EH (cell line): ENCODE data around the gene NCOA6.
A peak's percentile ranks its signal among the peaks of the same experiment; 100 is the strongest.

ENCODE experiments used
- DNase-seq: peaks from one replicate; pipeline ENCODE4 v3.0.0-alpha.2; 2015; ENCODE audit warnings: low read depth

The NCOA6 gene

DNA sequence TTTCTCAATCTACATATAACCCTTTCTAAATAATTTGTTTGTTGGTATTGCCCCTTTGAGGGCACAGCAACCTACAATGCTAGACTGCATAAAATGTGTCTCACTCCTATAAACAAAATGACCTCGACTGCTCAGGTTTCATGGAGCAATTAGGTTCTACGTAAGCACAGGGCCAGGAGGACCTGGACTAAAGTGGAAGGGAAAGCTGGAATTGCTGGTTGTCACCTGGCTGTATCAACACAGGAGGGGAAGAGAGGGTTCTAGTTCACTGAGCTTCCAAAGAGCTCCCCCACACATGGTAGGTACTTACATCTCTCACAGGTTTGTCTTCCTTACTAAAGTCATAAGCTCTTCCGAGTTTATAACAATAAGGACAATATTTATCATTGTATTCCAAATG, 51.0 kb downstream of the NCOA6 start:
- no peak for DNase-seq

DNA sequence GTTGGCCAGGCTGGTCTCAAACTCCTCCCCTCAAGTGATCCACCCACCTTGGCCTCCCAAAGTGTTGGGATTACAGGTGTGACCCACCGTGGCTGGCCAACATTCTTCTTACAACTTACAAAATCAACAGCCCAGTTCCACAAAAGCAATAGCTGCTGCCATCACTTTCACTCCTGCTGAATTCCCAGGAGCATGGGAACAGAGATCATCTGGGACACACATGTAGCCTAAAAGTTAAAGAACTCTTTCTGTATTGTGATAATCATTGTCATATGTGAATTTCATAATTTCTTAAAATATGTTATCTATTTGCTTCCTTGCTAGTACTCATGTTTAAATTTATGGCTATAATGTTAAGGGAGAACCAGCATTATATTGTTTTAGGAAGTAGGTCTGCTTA, 51.7 kb downstream of the NCOA6 start:
- DNase-seq = no peak

DNA sequence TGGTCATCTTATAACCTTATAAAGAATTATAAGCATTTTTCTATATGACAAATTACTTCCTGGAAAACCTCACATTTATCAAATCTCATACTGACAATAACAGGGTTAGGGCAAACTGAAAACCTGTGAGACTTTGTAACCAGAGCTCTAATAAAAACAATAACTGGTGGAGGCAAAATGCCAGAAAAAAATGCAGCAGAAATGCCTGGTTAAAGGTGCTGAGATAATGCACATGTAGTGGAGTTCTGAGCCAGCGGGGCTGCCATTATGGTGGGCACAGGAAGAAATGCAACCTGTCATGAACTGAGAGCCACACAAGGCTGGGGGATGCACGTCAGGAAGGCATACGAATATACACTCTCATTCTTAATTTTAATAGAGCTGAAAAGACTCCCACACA, 53.0 kb downstream of the NCOA6 start:
- DNase-seq = no peak

DNA sequence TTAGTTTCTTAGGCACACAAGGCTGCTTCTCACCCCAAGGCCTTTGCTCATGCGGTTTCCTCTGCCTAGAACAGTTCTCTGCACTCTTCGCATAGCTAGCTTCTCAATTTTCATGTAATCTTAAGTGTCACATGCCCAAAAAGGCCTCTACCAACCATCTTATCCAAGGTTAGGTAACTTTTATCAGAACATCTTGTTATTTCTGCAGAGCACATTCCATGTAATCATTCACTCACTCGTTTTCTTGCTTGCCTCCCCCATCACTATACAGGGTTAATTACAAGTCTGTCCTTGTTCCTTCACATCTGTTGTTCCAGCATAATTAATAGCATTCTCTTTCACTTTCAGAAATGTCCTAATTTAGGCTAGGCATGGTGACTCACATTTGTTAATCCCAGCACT, 53.8 kb downstream of the NCOA6 start:
- DNase-seq = peak; percentile 37

DNA sequence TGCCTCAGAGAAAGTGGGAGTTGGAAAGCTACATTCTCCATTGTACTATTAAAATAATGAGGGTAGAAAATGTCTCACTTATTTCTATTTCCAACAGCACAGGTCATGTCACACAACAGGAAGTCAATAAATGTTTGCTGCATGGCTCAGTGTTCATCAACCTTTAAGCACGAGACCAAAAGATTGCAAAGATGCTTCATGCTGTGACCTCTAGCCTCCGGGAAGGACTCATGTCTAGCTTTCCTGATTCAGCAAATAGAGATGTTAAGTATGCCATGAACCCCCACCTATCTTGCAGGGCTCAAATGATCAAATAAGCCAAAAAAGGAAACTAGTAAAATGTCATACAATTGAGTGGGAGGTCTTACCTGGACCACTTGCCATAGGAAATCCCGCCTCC, 57.4 kb downstream of the NCOA6 start:
- DNase-seq = peak; percentile 93

DNA sequence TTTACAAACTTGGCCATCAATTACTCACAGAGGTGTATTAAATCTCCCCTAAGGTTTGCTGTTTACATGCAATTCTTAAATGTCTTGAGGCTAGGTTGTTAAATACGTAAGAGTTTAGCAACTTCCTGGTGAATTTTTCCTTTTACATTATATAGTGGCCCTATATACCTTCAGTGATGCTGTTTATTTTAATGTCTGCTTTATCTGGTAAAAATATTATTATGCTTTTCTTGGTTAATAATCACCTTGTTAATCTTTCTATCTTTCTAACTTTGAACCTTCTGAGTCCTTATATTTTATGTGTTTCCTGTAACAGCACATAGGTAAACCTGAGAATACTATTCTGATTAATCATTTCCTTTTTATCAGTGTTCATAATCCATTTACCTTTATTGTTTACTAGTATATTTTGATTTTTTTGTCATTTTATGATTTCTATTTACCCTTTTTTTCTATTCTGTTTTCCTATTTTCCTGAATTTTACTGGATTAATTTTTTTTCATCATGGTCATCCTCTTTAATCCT, 63.4 kb downstream of the NCOA6 start:
- no peak for DNase-seq

DNA sequence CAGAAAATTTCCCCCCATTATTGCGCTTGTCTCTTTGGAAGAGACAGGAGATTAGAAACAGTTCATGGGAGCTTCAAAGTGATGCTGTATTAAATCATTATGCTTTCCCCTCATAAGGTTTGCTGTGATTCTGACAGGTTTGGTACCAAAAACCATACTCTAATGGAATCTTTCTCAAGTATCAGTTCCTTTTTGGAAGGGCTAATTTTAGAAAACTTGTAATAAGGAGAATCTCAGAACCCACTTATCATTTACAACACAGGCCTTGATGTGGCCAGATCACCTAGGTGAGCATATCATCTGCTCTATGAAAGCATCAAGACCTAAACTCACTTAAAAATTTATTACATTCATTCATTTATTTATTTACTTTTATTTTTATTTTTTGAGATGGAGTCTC, 70.1 kb downstream of the NCOA6 start:
- no peak for DNase-seq

DNA sequence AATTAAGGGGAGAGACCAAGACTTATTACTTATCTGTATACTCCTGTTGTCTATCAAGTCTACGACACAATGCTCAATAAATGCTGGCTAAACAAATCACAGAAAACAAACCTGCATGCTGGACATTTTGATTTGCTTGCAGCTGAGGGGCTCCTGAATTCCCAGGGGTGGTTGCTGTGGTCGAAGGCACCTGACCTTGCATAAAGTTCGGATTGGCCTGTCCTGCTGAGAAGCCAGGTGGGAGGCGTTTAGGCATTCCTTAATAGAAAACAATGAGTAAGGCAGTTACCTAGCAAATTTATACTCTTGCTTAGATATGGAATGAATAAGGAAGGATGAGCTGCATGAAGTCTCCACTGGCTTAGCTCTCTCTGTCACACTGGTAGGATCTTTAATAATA, 70.8 kb downstream of the NCOA6 start:
- no peak for DNase-seq

DNA sequence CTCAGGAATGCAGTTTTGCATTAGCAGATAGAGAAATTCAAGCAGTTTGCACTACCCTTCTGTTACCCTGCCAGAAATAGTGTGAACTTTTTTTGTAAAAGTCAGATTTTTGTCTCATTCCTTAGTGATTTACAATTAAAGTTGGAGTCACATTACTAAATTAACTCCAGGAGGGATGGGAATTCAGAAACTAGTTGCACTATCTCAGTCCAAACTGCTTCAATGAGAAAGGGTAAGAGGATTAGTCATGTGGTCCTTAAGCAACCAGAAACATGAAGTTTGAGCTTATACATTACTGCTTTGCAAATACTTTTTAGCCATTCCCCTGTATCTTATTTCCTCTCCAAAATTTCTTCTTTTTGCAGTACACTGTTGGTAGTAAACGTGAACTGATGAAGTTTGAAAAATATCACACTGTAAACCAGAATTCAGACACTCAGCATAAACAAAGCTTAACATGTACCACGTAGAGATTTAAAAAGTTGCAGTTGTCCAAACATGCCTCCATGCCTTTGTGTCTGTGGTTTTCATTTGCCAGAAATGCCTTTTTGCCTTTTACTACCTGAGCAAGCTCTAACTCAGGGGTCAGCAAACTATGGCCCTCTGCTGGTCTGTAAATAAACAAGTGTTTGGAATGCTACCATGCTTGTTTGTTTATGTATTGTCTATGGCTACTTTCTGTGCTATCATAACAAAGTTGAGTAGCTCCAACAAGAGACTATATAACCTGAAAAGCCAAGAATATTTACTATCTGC, 71.6 kb downstream of the NCOA6 start:
- DNase-seq = peak; percentile 41

DNA sequence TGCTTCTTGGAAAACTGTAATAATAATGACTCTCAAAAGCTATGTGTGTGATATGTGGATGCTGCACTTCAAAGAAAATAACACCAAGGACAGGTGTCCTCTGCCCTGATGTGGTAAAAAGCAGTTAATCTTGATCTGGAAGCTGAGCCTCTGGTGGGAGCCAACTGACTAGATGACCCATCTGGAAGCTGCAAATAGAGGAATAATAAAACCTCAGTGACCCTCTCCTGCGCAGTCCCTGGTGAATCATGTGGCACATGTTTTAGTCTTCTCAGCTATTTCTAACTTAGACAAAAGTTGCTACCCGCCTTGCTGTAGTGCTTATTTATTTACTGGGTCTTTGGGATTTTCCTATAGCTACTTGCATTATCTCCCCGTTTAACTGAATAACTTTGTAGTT, 74.0 kb downstream of the NCOA6 start:
- DNase-seq = no peak

DNA sequence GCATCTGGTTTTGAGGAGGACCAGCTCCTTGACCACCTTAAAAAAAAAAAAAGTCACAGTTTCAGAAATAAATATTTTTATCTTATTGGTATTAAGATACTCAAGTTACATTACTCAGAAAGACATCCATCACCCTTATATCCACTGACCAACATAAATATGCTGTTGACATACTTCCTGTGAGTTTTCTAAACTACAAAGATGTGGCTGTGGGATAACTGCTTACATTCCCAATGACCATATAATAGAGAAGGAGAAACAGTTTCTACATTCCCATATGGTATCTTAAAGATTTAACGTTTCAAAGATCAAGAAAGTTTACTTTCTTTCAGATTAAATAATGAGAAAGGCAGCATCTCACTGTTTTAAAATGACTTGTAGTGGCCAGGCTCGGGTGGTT, 75.0 kb downstream of the NCOA6 start:
- DNase-seq = no peak

DNA sequence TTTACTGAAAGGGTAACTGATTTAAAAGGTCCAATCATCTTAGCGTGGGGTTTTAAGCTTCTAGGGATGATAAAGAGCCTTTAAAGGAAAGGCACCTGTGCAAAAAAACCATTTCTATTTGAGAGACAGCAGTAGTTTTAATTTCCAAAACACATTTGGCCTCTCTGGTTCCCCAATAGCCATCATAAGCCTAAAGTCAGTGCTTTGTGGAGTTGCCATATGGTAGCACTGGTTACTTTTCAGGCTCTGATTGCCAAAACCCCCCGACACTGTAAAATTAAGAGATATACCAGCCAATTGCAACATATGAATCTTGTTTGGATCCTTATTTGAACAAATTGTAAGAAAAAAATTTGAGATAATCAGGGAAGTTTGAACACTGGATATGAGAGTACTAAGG, 76.7 kb downstream of the NCOA6 start:
- DNase-seq = no peak

DNA sequence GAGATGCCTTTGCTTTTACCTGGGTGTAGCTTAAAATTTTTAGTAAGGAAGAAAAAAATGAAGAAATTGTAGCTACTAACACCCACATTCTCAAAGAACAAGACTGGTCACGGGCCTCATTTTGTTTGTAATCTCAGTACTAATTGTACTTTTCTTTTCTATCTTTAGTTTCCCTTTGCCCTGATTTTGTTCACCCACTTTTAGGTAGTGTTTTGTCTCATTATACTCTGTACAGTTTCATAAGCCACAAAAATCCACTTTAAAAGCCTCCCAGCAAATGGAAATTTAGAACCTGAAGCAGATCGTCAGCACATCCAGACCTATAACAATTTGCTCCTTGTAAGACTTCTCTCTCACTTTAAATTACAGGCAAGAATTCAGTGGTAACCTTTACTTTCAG, 78.0 kb downstream of the NCOA6 start:
- DNase-seq = no peak

DNA sequence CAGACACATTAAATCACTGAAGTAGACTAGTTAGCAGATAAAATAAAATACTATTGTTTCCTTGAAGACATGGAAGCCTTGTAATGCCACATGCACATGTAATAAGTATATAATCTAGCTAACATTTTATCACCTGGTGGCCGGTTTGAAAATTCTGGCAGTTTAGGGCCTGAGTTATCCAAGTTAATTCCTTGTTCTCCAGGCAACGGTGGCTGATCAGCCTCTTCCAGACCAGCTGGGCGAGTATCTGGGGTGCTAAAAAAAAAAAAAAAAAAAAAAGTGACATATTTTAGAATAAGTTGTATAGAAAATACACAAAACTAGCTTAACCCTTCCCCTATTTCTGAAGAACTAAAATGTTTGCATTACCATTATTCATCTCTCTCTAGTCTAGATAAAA, 78.8 kb downstream of the NCOA6 start:
- no peak for DNase-seq

DNA sequence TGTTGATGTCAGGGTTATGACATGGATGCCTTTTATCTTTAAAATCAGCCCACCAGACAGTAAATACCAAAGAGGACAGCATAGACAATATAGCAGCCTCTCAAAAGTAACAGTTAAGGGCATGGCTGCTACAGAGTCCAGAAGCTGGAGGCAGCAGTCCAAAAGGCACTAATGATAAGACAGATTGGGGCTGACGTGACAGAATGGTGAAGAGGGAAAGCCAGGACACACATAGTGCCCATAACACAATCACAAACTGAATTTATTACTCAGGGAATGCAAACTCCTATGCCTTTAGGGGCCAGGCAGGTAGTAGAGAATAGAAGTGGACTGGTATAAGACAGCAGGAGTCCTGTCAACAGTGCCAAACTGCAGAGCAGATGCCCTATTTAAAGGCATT, 80.6 kb downstream of the NCOA6 start:
- no peak for DNase-seq

DNA sequence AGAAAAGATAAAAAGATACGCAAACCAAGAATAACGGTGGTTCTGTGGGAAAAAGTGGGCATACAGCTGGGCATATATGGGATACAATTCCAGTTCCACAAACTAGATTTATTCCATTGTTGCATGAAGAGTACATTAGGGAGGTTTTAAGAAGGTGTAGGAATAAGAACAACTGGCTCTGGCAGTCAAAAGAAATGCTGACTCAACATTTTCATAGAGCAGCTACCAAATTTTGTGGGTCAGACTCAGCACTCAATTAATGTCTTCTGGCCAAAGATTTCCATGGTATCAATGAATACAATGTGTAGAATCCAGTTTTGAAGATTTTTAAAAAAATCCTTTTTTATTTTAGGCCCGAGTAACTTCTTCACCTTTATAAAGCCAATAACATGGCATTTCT, 81.1 kb downstream of the NCOA6 start:
- no peak for DNase-seq

DNA sequence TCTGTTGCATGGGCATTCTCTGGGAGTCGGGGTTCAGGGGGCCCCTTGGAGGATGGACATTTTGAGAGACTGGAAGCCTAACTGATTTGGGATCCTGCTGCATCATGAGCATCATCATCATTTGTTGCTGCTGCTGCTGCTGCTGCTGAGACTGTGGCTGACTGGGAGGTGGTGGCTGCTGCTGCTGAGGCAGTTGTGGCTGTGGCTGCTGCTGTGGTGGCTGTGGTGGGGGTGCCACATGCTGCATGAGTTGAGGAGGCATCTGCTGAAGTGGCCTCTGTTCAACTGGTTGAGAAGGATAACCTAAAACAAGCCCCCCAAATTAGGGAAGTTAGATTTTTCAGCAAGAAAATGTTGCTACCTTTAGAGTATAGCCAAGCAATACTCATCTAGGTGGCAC, 82.4 kb downstream of the NCOA6 start:
- no peak for DNase-seq

DNA sequence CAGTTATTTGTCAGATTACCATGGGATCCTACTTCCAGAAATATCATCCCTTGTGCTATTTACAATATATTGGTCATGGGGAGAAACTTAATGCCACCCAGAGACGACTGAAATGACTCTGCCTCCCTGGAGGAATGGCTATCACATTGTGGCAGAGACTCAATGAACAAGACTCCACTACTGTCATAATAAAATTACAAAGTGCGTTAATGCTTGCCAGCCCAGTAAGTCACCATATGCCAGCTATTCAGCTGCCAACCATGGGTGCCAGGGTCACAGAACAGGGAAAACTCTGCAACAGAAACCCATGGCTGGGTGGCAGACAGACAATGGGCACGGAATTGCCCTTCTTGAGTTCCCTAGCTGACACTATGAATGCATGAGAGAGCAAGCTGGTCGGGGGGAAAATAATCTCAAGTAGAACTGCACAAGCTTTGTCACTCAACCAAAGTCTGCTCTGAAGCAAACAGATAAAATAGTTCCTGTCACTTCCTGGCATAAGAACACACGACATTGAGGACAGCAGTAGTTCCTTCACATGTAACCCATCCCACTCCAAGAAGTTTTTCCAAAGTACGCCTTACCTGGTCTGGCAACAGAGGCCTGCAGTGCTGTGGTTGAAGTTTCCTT, 89.2 kb downstream of the NCOA6 start:
- DNase-seq = no peak

DNA sequence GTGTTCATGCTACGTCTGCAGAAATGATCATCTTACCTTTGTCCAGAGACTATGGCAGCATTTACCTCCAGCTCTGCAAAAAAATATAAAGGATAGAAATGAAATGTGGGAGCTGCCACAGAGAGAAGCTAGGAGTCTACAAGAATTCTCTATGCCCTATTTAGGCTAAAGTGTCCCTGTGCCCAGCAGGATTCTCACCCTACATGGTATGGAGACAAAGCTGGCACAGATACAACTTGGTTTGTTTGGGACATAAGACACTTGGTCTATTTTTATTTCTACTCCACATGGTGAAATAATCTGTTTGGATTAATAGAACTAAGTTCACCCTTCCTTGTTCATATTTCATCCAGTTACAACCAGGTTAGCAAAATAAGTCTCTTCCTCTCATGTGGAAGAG, 92.9 kb downstream of the NCOA6 start:
- no peak for DNase-seq

DNA sequence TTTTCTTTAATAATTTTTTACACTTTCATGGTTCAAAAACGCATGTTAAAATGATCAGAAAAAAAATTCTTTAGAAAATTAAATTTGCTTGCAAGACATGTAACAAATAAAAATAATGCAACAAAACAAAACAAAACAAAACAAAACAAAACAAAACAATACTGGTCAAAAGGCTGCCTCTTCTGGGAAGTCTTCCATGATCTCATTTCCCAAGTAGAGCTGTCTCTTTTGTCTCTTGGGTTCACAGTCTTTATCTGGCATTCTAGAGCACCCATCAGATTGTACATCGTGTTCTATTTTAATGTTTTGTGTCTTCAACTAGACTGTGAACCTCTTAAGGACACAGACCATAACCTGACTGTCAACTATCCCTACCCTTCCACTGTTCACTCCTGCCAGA, 96.0 kb downstream of the NCOA6 start:
- DNase-seq = no peak

DNA sequence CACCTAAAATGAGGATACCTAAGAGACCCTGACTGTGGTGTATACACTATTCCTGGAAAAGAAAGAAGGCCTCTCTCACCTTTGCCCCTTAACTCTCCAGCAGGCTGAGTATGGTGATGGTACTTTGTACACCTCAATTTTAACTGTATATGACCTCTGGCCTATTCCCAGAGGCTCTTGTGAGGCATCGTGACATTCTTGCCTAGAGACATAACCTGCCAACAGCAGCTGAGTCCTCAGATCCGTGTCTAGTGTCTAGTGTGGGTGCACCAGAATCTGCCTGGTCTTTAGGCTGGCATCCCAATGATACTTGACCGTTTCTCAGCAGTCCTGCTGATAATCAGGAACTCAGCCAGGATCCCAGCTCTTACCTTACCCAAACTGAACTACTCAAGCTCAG, 101.3 kb downstream of the NCOA6 start:
- DNase-seq = no peak

DNA sequence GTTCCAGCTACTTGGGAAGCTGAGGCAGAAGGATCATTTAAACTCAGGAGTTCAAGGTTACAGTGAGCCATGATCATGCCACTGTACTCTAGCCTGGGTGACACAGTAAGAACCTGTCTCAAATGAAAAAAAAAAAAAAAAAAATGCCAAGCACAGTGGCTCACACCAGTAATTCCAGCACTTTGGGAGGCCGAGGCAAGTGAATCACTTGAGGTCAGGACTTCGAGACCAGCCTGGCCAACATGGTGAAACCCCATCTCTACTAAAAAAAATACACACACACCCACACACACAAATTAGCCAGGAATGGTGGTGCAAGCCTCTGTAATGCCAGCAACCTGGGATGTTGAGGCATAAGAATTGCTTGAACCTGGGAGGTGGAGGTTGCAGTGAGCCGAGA, 102.9 kb downstream of the NCOA6 start:
- DNase-seq = peak; percentile 26

DNA sequence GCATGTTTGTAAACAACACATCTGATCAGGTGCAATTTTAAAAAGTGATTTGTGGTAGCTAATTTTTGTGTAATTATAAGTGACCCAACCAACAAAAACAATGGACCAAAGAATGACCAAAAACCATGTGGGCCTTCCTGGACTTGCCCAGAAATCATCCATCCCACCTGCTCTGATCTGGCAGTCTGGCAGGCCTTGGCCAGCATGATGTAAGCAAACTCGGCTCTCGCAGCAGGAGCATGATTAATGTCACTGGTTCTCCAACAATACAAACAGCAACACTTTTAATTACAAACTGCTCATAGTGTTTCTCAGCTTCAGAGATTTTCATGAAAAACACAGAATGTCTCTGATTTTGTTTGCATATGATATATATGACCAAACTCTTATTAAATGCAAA, 105.2 kb downstream of the NCOA6 start:
- DNase-seq = no peak
